GM12891 (cell line): ENCODE results near the gene SPPL3.
"Not testable (repeated sequence)": the region's sequence is repeated elsewhere in the genome, so short reads cannot be mapped to it uniquely, and the experiment has no call there.

Experiments used
- DNase-seq: peaks from one replicate; pipeline ENCODE4 v3.0.0; 2011; ENCODE audit warnings: low spot score; ENCODE audit not compliant: insufficient read length
- FAIRE-seq: peaks from 2 replicates; lab custom pipeline; 2011; peaks lifted over from hg19 to GRCh38; lab: Jason Lieb, UNC
- PAX5 ChIP-seq: IDR thresholded peaks from 2 replicates; pipeline ENCODE4 v1.6.1; 2011; ENCODE audit warnings: low read length, moderate library complexity, mild to moderate bottlenecking; ENCODE audit not compliant: insufficient read depth, severe bottlenecking
- POLR2A ChIP-seq: IDR thresholded peaks from 2 replicates; pipeline ENCODE4 v1.6.1; 2011; ENCODE audit warnings: low read depth, low read length, control low read depth
- POLR2AphosphoS5 ChIP-seq: IDR thresholded peaks from 2 replicates; pipeline ENCODE4 v1.6.1; 2011; ENCODE audit warnings: low read depth, low read length, control low read depth
- POU2F2 ChIP-seq: IDR thresholded peaks from 2 replicates; pipeline ENCODE4 v1.6.1; 2011; ENCODE audit warnings: low read depth, mild to moderate bottlenecking, control low read depth, low read length, moderate library complexity
- SPI1 ChIP-seq: IDR thresholded peaks from 2 replicates; pipeline ENCODE4 v1.6.1; 2011; ENCODE audit warnings: low read depth, low read length, control low read depth
- TAF1 ChIP-seq: IDR thresholded peaks from 2 replicates; pipeline ENCODE4 v1.6.1; 2011; ENCODE audit warnings: low read depth, low read length, control low read depth

Gene SPPL3

DNA sequence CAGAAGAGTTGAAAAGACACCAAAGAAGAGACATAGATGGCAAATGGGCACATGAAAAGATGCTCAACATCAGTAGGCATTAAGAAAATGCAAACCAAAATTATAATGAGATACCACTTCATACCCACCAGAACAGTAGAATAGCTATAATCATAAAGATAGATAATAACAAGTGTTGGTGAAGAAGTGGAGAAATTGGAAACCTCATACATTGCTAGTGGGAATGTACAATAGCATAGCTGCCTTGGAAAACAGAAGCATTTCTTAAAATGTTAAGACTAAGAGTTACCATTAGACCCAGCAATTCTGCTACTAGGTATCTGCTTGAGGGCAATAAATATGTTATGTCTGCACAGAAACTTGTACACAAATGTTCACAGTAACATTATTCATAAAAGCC, 99.7 kb downstream of the SPPL3 start:
- DNase-seq = no peak
- no peak for FAIRE-seq
- no peak for TF ChIP-seq POLR2A
- TF ChIP-seq PAX5 = no peak
- no peak for TF ChIP-seq POU2F2
- no peak for TF ChIP-seq SPI1
- no peak for TF ChIP-seq POLR2AphosphoS5
- no peak for TF ChIP-seq TAF1

DNA sequence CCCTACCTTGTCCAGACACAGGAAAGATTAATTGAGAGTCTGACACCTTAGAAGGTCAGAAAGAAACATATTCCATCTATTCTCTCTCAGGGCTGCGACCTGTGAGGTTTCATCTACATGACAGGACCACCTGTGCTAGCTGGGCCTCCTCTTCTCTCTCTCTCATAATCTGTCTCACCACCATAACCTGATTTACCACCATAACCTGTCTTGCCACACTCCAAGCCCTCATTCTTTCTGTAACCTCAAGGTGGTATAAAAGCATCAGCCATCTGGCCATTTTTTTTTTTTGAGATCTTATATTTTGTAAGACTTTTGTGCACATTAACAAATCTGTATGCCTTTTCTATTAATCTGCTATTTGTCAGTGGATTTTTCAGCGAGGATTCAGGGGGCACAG, 103.0 kb downstream of the SPPL3 start:
- DNase-seq = no peak
- FAIRE-seq = peak; percentile 33
- TF ChIP-seq POLR2AphosphoS5 (no peak), POU2F2 (peak; percentile 58; the same call in 1 of the 2 replicates)

DNA sequence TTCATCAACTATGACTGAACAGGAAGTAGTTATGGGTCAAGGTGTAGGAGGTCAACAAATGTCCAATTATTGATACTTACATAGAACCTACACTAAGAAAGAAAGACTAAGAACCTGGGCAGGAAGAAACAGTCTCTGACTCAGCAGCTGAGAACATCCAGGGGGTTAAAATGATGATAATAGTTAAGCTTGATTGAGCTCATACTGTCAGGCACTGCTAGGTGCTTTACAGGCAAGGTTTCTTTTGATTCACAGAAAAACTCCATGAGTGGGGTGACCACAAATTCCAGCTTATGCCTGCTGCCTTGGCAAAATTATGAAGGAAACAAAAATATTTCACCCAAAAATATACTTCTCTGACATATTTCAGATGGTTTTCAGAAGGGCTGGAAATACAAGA, 103.5 kb downstream of the SPPL3 start:
- no peak for DNase-seq
- peak; percentile 79 for FAIRE-seq
- TF ChIP-seq SPI1 (no peak), POLR2A (no peak), TAF1 (no peak), POU2F2 (no peak), POLR2AphosphoS5 (no peak), PAX5 (no peak)

DNA sequence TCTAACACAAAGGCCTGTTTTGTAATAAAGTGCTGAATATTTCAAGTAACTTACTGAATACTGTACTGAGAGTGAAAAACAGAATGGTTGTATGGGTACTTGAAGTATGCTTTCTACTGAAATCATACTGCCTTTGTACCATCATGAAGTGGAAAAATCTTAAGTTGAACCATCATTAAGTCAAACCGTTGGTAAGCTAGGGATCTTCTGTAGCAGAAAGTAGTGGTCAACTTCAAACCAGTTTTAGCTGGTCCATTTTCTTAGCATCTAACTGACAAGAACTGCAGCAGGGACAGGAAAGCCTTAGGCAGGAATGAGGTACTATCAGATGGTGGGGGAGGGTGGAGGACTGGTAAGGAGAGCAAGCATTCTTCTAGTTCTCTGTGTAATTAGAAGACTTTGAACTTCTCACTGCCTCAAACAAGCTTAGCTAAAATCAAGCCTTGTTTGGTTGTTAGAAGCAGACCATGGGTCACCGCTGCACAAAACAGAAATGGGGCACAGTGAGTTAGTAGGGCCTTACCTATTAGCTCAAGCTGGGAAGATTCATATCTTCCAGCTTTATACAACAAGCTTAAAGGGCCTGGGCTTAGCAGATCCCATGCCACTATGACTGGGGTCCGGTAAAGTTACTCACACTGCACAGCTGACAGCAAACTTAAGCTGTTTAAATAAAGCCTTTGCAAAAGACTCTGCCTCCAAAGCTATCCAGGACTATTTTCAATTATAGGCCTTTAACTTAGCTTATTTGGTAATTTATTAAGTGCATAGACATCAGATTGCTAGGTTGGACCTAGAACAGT, 104.7 kb downstream of the SPPL3 start:
- FAIRE-seq (peak; percentile 77), DNase-seq (no peak)
- TF ChIP-seq POLR2AphosphoS5 (no peak), PAX5 (no peak)

DNA sequence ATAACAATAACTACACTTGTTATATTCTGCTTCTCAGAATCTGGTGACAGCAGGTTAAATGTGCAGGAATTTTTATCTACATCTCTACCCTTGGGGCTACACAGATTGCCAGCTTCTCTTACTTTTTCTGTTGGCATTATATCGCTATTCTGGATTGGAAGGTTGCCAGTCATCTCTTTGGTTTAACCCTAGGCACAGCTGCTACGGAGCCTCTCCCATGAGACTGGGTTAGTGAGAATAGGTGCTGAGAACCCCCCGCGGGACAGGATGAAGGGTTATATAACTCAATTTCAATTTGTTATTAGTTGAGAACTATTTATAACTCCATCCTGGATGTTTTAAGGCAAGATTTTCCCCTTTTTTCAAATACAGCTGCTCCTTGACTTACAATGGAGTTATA, 105.5 kb downstream of the SPPL3 start:
- FAIRE-seq = no peak
- no peak for DNase-seq
- TF ChIP-seq POU2F2 (no peak), TAF1 (no peak), POLR2A (no peak), PAX5 (no peak), SPI1 (no peak), POLR2AphosphoS5 (no peak)

DNA sequence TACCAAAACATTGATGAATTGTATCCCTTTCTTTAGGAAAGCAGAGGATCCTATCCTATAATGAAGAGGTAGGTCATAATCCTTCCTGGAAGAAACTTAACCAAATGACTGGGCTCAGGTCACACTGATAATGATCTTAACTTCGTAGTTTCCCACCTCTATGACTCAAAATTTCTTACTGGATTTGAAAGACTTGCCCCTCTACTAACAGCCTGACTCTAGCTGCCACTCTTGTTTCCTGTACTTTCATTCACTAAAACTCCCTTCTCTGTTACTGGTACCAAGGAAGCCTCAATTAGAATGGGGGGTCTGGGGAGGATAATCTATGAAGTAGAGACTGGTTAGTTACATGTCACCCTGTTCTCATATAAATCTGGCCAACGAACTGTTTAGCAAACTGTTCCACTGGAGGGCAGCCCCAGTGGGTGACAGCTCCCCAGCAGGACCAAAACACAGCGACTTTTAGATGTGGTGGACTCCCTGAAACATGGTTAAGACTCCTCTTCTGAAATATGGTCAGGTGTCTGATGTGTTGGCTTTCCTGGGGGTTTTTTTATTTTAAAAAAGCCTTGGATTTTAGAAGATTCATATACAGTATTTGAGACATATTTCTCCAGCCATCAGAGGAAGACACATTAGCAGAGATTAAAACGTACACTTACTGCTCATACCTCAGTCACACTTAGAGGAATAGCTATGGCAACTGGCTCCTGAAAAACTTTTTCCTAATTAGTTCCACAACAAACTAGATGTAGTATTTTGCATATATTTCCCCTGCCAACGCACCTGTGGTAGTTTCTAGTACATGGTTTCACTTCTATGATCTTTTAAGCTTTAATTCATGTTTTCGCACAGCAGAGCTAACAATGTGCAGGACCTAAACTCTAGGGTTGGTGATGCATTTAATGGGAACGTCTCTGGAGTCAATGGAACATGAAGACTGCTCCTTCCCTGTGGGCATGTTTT, 106.2 kb downstream of the SPPL3 start:
- DNase-seq = no peak
- TF ChIP-seq POLR2AphosphoS5 (no peak), POU2F2 (no peak), TAF1 (no peak), SPI1 (no peak)
- FAIRE-seq = peak; percentile 86

DNA sequence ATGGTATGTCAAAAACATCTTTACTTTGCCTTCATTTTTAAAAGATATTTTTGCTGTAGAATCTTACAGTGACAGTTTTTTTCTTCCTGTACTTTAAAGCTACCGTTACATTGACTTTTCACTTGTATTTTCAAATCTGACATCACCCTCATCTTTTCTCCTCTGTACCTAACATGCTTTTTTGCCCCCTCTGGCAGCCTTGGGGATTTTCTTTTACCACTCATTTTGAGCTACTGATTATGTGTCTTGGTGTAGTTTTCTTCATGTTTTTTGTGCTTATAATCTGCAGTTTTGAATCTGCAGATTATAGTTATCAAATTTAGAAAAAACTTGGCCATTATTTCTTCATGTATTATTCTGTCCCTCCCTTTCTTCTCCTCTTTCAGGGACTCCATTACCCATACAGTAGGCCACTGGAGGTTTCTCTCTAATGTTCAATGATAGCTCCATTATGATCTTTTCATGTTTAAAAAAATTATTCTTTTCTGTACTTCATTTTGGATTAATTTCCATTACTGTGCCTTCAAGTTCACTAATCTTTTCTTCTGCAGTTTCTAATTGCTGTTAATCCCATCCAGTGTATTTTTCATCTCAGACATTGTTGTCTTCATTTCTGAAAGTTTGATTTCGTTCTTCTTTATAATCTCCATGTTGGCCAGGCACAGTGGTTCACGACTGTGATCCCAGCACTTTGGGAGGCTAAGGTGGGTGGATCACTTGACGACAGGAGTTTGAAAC, 108.5 kb downstream of the SPPL3 start:
- FAIRE-seq = no peak
- DNase-seq = no peak
- no peak for TF ChIP-seq SPI1
- no peak for TF ChIP-seq PAX5
- TF ChIP-seq POU2F2 = no peak
- no peak for TF ChIP-seq TAF1
- TF ChIP-seq POLR2AphosphoS5 = no peak
- TF ChIP-seq POLR2A = no peak

DNA sequence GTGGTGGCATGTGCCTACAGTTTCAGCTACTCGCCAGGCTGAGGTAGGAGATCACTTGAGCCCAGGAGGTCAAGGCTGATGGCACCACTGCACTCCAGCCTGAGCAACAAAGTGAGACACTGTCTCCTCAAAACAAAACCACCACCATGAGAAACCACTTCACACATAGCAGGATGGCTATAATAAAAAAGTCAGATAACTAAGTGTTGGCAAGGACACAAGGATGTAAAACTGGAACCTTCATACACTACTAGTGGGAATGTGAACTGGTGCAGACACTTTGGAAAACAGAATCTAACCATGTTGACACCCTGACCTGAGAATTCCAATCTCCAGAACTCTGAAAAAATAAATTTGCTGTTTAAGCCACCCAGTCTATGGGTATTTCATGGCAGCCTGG, 110.8 kb downstream of the SPPL3 start:
- FAIRE-seq (peak; percentile 47), DNase-seq (no peak)
- no peak for TF ChIP-seq POLR2AphosphoS5
- TF ChIP-seq TAF1 = no peak
- no peak for TF ChIP-seq SPI1
- TF ChIP-seq PAX5 = no peak
- TF ChIP-seq POLR2A = no peak
- TF ChIP-seq POU2F2 = no peak

DNA sequence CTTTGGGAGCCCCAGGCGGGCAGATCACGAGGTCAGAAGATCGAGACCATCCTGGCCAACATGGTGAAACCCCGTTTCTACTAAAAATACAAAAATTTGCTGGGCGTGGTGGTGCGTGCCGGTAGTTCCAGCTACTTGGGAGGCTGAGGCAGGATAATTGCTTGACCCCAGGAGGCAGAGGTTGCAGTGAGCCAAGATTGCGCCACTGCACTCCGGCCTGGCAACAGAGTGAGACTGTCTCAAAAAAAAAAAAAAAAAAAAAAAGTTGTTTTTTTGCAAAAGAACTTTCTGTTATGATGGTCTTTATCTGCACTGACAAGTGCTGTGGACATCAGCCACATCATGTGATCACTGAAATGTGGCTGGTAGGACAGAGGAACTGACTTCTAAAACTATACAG, 111.7 kb downstream of the SPPL3 start:
- DNase-seq, FAIRE-seq: not testable (repeated sequence)
